GM23338 (cell line): ENCODE measurements around the gene TTLL13. TPM values are rescaled to one million over a fixed set of nuclear protein-coding genes. Genes with fewer than 3 reads are reported as not detected.

ENCODE experiments used
- ATAC-seq: fragments of 200-7000 bp; cut with Tn5 transposase; 3 replicates; pipeline ENCODE4 v1.9.1; 2020
- DNase-seq: peaks from one replicate; pipeline ENCODE4 v3.0.0-alpha.2; 2015; ENCODE audit warnings: low spot score
- H2AFZ ChIP-seq: fragments of 200-600 bp; sonication (generic); 2 replicates; pipeline ENCODE4 v1.8.0; 2016; ENCODE audit warnings: antibody characterized with exemption, mild to moderate bottlenecking, moderate library complexity
- H3F3A ChIP-seq: fragments of 200-600 bp; sonication (generic); replicated peaks from 2 replicates; pipeline ENCODE4 v1.8.0; 2017; ENCODE audit warnings: antibody characterized with exemption, mixed run types, low read depth
- H3K27ac ChIP-seq: fragments of 200-600 bp; sonication (generic); 2 replicates; pipeline ENCODE4 v1.6.1; 2016; ENCODE audit warnings: low read depth
- H3K27me3 ChIP-seq: fragments of 200-600 bp; sonication (generic); 2 replicates; pipeline ENCODE4 v1.8.0; 2016; ENCODE audit warnings: mild to moderate bottlenecking, mixed run types, moderate library complexity; ENCODE audit not compliant: insufficient read depth
- H3K36me3 ChIP-seq: fragments of 200-600 bp; sonication (generic); 2 replicates; pipeline ENCODE4 v1.8.0; 2016; ENCODE audit warnings: mild to moderate bottlenecking; ENCODE audit not compliant: insufficient read depth
- H3K4me1 ChIP-seq: fragments of 200-600 bp; sonication (generic); 2 replicates; pipeline ENCODE4 v1.8.0; 2016; ENCODE audit warnings: mild to moderate bottlenecking, moderate library complexity; ENCODE audit not compliant: insufficient read depth
- H3K4me2 ChIP-seq: fragments of 200-600 bp; sonication (generic); 2 replicates; pipeline ENCODE4 v1.7.1; 2017; ENCODE audit warnings: mixed run types
- H3K4me3 ChIP-seq: fragments of 200-600 bp; sonication (generic); 2 replicates; pipeline ENCODE4 v1.6.1; 2016; ENCODE audit warnings: mixed run types
- H3K79me2 ChIP-seq: fragments of 200-600 bp; sonication (generic); replicated peaks from 2 replicates; pipeline ENCODE4 v1.8.0; 2017; ENCODE audit warnings: mild to moderate bottlenecking; ENCODE audit not compliant: insufficient read depth
- H3K9me2 ChIP-seq: fragments of 200-600 bp; sonication (generic); 2 replicates; pipeline ENCODE4 v1.8.0; 2017; ENCODE audit not compliant: insufficient read depth
- H4K20me1 ChIP-seq: fragments of 200-600 bp; sonication (generic); replicated peaks from 2 replicates; pipeline ENCODE4 v1.8.0; 2017; ENCODE audit warnings: mild to moderate bottlenecking; ENCODE audit not compliant: insufficient read depth
- H3K27ac Mint-ChIP-seq: 2 replicates; pipeline ENCODE4 v1.8.0; 2020; ENCODE audit warnings: inconsistent platforms, mild to moderate bottlenecking, moderate library complexity, mixed read lengths
- H3K27me3 Mint-ChIP-seq: 3 replicates; pipeline ENCODE4 v1.8.0; 2022; ENCODE audit warnings: low read depth, mild to moderate bottlenecking, moderate library complexity, mixed read lengths, inconsistent platforms; ENCODE audit not compliant: insufficient read depth, poor library complexity
- H3K36me3 Mint-ChIP-seq: 3 replicates; pipeline ENCODE4 v1.8.0; 2021; ENCODE audit warnings: low read depth, mild to moderate bottlenecking, inconsistent platforms, moderate library complexity, mixed read lengths
- H3K4me1 Mint-ChIP-seq: 3 replicates; pipeline ENCODE4 v1.8.0; 2020; ENCODE audit warnings: mild to moderate bottlenecking, inconsistent platforms, mixed read lengths
- H3K4me3 Mint-ChIP-seq: 3 replicates; pipeline ENCODE4 v1.8.0; 2021; ENCODE audit warnings: moderate library complexity, mild to moderate bottlenecking, inconsistent platforms, mixed read lengths
- H3K9me3 Mint-ChIP-seq: 3 replicates; pipeline ENCODE4 v1.8.0; 2020; ENCODE audit warnings: moderate library complexity, mild to moderate bottlenecking, inconsistent platforms, mixed read lengths
- CREB1 ChIP-seq: fragments of 250-450 bp; sonication (Bioruptor Pico); IDR thresholded peaks from 2 replicates; pipeline ENCODE4 v1.5.0; 2020; ENCODE audit warnings: low read depth, mild to moderate bottlenecking, moderate library complexity
- EZH2 ChIP-seq: fragments of 200-600 bp; sonication (generic); IDR thresholded peaks from one replicate; pipeline ENCODE4 v1.8.0; 2017; ENCODE audit warnings: antibody characterized with exemption, mild to moderate bottlenecking, low read depth; ENCODE audit not compliant: unreplicated experiment
- EZH2phosphoT487 ChIP-seq: fragments of 200-600 bp; sonication (generic); IDR thresholded peaks from one replicate; pipeline ENCODE4 v1.8.1; 2018; ENCODE audit warnings: antibody characterized with exemption; ENCODE audit not compliant: unreplicated experiment
- JUNB ChIP-seq: IDR thresholded peaks from one replicate; pipeline ENCODE4 v1.6.1; 2016; ENCODE audit warnings: antibody characterized with exemption; ENCODE audit not compliant: unreplicated experiment
- NANOG ChIP-seq: IDR thresholded peaks from 2 replicates; pipeline ENCODE4 v1.6.1; 2016; ENCODE audit warnings: antibody characterized with exemption, borderline replicate concordance
- POLR2AphosphoS5 ChIP-seq: IDR thresholded peaks from 2 replicates; pipeline ENCODE4 v1.6.1; 2016; ENCODE audit warnings: antibody characterized with exemption, low read depth
- STAT1 ChIP-seq: IDR thresholded peaks from one replicate; pipeline ENCODE4 v1.6.1; 2016; ENCODE audit warnings: antibody characterized with exemption; ENCODE audit not compliant: unreplicated experiment
- ZNF114 ChIP-seq: fragments of 250-450 bp; sonication (Bioruptor Pico); IDR thresholded peaks from 2 replicates; pipeline ENCODE4 v1.5.0; 2020; ENCODE audit warnings: mild to moderate bottlenecking, moderate library complexity
- ZNF331 ChIP-seq: fragments of 250-450 bp; sonication (Bioruptor Pico); IDR thresholded peaks from 2 replicates; pipeline ENCODE4 v1.5.0; 2020; ENCODE audit warnings: low read depth, mild to moderate bottlenecking, moderate library complexity
- polyA plus RNA-seq: library from polyadenylated mRNA; unstranded; fragments of >200 nt; fragmentation: Nextera tagmentation; extraction: Ambion mirVana; gene quantifications from 2 replicates; pipeline ENCODE4 v1.2.1, GENCODE V29; 2016
- total RNA-seq: library from RNA; depleted of rRNA; stranded (reverse); fragments of >200 nt; shearing (Covaris generic); gene quantifications from 2 replicates; pipeline ENCODE4 v1.2.3, GENCODE V29; 2014
- TF ChIP-seq, protein P1 (sequence below), 2 experiments: fragments of 200-600 bp in 1 of 2; sonication (generic) in 1 of 2; conservative IDR thresholded peaks; 2 replicates each; pipeline versions ENCODE4 v1.5.1 to v1.6.1; 2016 to 2017; ENCODE audit warnings: antibody characterized with exemption in 2 of 2, low read depth in 2 of 2, mild to moderate bottlenecking in 2 of 2, moderate library complexity in 1 of 2
- TF ChIP-seq, protein P2 (sequence below): IDR thresholded peaks from 2 replicates; pipeline ENCODE4 v1.6.1; 2016; ENCODE audit warnings: antibody characterized with exemption
- TF ChIP-seq, protein P3 (sequence below): fragments of 250-450 bp; sonication (Bioruptor Pico); IDR thresholded peaks from 2 replicates; pipeline ENCODE4 v1.5.0; 2020; ENCODE audit warnings: mild to moderate bottlenecking, moderate library complexity
- TF ChIP-seq, protein P4 (sequence below): IDR thresholded peaks from one replicate; pipeline ENCODE4 v1.6.1; 2018; ENCODE audit warnings: antibody characterized with exemption; ENCODE audit not compliant: unreplicated experiment

Gene TTLL13
- total and polyA plus RNA-seq, 2 experiments from 2014 or later = not detected

DNA sequence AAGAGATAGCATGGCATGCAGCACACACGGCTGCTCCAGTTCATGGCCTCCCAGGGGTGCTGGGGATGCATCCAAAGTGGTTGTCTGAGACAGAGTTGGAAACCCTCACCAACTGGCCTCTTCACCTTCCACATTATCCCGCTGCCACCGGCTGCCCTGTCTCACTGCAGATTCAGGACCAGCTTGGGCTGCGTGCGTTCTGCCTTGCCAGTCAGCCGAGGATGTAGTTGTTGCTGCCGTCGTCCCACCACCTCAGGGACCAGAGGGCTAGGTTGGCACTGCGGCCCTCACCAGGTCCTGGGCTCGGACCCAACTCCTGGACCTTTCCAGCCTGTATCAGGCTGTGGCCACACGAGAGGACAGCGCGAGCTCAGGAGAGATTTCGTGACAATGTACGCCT lies 20.4 kb upstream of the TTLL13 start:
- H3F3A ChIP-seq = 0 out of 2 replicates have a peak, but pooled peaks cover 7% of the 10 kb centered on the region
- peaks cover 12% of the 10 kb centered on the region for H3K36me3 ChIP-seq
- H3K4me1 ChIP-seq = peaks cover 8% of the 10 kb centered on the region; the same call in 1 of the 2 replicates
- no peak for TF ChIP-seq JUNB
- TF ChIP-seq STAT1 = no peak
- TF ChIP-seq POLR2AphosphoS5 = no peak
- TF ChIP-seq NANOG = no peak
- TF ChIP-seq, protein P1, sequence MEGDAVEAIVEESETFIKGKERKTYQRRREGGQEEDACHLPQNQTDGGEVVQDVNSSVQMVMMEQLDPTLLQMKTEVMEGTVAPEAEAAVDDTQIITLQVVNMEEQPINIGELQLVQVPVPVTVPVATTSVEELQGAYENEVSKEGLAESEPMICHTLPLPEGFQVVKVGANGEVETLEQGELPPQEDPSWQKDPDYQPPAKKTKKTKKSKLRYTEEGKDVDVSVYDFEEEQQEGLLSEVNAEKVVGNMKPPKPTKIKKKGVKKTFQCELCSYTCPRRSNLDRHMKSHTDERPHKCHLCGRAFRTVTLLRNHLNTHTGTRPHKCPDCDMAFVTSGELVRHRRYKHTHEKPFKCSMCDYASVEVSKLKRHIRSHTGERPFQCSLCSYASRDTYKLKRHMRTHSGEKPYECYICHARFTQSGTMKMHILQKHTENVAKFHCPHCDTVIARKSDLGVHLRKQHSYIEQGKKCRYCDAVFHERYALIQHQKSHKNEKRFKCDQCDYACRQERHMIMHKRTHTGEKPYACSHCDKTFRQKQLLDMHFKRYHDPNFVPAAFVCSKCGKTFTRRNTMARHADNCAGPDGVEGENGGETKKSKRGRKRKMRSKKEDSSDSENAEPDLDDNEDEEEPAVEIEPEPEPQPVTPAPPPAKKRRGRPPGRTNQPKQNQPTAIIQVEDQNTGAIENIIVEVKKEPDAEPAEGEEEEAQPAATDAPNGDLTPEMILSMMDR (conservative IDR thresholded peaks at IDR 0.05; ENCODE audit: low read depth in 2 of 2) = no peak
- TF ChIP-seq, protein P2, sequence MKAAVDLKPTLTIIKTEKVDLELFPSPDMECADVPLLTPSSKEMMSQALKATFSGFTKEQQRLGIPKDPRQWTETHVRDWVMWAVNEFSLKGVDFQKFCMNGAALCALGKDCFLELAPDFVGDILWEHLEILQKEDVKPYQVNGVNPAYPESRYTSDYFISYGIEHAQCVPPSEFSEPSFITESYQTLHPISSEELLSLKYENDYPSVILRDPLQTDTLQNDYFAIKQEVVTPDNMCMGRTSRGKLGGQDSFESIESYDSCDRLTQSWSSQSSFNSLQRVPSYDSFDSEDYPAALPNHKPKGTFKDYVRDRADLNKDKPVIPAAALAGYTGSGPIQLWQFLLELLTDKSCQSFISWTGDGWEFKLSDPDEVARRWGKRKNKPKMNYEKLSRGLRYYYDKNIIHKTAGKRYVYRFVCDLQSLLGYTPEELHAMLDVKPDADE = no peak
- TF ChIP-seq ZNF331 = no peak
- no peak for TF ChIP-seq EZH2
- TF ChIP-seq, protein P3, sequence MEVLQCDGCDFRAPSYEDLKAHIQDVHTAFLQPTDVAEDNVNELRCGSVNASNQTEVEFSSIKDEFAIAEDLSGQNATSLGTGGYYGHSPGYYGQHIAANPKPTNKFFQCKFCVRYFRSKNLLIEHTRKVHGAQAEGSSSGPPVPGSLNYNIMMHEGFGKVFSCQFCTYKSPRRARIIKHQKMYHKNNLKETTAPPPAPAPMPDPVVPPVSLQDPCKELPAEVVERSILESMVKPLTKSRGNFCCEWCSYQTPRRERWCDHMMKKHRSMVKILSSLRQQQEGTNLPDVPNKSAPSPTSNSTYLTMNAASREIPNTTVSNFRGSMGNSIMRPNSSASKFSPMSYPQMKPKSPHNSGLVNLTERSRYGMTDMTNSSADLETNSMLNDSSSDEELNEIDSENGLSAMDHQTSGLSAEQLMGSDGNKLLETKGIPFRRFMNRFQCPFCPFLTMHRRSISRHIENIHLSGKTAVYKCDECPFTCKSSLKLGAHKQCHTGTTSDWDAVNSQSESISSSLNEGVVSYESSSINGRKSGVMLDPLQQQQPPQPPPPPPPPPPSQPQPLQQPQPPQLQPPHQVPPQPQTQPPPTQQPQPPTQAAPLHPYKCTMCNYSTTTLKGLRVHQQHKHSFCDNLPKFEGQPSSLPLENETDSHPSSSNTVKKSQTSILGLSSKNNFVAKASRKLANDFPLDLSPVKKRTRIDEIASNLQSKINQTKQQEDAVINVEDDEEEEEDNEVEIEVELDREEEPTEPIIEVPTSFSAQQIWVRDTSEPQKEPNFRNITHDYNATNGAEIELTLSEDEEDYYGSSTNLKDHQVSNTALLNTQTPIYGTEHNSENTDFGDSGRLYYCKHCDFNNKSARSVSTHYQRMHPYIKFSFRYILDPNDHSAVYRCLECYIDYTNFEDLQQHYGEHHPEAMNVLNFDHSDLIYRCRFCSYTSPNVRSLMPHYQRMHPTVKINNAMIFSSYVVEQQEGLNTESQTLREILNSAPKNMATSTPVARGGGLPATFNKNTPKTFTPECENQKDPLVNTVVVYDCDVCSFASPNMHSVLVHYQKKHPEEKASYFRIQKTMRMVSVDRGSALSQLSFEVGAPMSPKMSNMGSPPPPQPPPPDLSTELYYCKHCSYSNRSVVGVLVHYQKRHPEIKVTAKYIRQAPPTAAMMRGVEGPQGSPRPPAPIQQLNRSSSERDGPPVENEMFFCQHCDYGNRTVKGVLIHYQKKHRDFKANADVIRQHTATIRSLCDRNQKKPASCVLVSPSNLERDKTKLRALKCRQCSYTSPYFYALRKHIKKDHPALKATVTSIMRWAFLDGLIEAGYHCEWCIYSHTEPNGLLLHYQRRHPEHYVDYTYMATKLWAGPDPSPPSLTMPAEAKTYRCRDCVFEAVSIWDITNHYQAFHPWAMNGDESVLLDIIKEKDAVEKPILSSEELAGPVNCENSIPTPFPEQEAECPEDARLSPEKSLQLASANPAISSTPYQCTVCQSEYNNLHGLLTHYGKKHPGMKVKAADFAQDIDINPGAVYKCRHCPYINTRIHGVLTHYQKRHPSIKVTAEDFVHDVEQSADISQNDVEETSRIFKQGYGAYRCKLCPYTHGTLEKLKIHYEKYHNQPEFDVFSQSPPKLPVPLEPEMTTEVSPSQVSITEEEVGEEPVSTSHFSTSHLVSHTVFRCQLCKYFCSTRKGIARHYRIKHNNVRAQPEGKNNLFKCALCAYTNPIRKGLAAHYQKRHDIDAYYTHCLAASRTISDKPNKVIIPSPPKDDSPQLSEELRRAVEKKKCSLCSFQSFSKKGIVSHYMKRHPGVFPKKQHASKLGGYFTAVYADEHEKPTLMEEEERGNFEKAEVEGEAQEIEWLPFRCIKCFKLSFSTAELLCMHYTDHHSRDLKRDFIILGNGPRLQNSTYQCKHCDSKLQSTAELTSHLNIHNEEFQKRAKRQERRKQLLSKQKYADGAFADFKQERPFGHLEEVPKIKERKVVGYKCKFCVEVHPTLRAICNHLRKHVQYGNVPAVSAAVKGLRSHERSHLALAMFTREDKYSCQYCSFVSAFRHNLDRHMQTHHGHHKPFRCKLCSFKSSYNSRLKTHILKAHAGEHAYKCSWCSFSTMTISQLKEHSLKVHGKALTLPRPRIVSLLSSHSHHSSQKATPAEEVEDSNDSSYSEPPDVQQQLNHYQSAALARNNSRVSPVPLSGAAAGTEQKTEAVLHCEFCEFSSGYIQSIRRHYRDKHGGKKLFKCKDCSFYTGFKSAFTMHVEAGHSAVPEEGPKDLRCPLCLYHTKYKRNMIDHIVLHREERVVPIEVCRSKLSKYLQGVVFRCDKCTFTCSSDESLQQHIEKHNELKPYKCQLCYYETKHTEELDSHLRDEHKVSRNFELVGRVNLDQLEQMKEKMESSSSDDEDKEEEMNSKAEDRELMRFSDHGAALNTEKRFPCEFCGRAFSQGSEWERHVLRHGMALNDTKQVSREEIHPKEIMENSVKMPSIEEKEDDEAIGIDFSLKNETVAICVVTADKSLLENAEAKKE (CRISPR knock-in tag) = no peak
- TF ChIP-seq, protein P4, sequence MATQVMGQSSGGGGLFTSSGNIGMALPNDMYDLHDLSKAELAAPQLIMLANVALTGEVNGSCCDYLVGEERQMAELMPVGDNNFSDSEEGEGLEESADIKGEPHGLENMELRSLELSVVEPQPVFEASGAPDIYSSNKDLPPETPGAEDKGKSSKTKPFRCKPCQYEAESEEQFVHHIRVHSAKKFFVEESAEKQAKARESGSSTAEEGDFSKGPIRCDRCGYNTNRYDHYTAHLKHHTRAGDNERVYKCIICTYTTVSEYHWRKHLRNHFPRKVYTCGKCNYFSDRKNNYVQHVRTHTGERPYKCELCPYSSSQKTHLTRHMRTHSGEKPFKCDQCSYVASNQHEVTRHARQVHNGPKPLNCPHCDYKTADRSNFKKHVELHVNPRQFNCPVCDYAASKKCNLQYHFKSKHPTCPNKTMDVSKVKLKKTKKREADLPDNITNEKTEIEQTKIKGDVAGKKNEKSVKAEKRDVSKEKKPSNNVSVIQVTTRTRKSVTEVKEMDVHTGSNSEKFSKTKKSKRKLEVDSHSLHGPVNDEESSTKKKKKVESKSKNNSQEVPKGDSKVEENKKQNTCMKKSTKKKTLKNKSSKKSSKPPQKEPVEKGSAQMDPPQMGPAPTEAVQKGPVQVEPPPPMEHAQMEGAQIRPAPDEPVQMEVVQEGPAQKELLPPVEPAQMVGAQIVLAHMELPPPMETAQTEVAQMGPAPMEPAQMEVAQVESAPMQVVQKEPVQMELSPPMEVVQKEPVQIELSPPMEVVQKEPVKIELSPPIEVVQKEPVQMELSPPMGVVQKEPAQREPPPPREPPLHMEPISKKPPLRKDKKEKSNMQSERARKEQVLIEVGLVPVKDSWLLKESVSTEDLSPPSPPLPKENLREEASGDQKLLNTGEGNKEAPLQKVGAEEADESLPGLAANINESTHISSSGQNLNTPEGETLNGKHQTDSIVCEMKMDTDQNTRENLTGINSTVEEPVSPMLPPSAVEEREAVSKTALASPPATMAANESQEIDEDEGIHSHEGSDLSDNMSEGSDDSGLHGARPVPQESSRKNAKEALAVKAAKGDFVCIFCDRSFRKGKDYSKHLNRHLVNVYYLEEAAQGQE = no peak
- TF ChIP-seq ZNF114 (CRISPR knock-in tag) = no peak
- TF ChIP-seq EZH2phosphoT487 = no peak
- no peak for TF ChIP-seq CREB1 (CRISPR knock-in tag)
- H4K20me1 ChIP-seq = no peaks in the 10 kb centered on the region; the same call in 1 of the 2 replicates
- no peak overlapping the region for H2AFZ ChIP-seq
- Mint-ChIP-seq H3K27me3 (peaks cover 12% of the 10 kb centered on the region), H3K4me3 (no peak overlapping the region; the same call in 2 of the 3 replicates), H3K9me3 (no peaks in the 10 kb centered on the region), H3K36me3 (peaks cover 28% of the 10 kb centered on the region), H3K27ac (no peak overlapping the region), H3K4me1 (peaks cover 7% of the 10 kb centered on the region)
- H3K27me3 ChIP-seq = no peaks in the 10 kb centered on the region
- H3K4me2 ChIP-seq = no peak overlapping the region
- no peaks in the 10 kb centered on the region for H3K79me2 ChIP-seq
- no peak overlapping the region for H3K4me3 ChIP-seq
- ATAC-seq (no peak), DNase-seq (no peak)
- no peak overlapping the region for H3K27ac ChIP-seq
- no peaks in the 10 kb centered on the region for H3K9me2 ChIP-seq
